ENCODE measurements around the gene KIAA0319L.

Gene KIAA0319L

GRCh38 chr1:35561972-35562680, 4.9 kb upstream of the KIAA0319L start:
- H2AK5ac ChIP-seq (ENCODE audit: low read length, severe bottlenecking), result no peak overlapping the region
- H3K9ac ChIP-seq (ENCODE audit: low read length), result no peak overlapping the region
- no peak overlapping the region for H2BK12ac ChIP-seq (ENCODE audit: low read length in 2 of 2)
- H3K14ac ChIP-seq (ENCODE audit: low read length in 2 of 2), result no peak overlapping the region
- 96% methylated on average over 14 of the region's 15 CpGs for WGBS
- peaks cover 27% of the 10 kb centered on the region for H3K79me1 ChIP-seq (replicated peaks; ENCODE audit: low read length, poor library complexity, severe bottlenecking)
- no peak overlapping the region for H4K8ac ChIP-seq (ENCODE audit: low read length)
- H3K36me3 ChIP-seq (ENCODE audit: control insufficient read depth in 1 of 2, insufficient read depth in 2 of 2, low read depth in 1 of 2, low read length in 2 of 2), result peaks cover 64 to 69% of the 10 kb centered on the region in 2 experiments
- H3K27me3 ChIP-seq (ENCODE audit: control insufficient read depth in 1 of 2, insufficient read depth in 1 of 2, low read length in 2 of 2), result no peaks in the 10 kb centered on the region
- no peak overlapping the region for H3K4me3 ChIP-seq (ENCODE audit: insufficient read depth in 1 of 2, low read depth in 1 of 2, low read length in 2 of 2)
- no peak overlapping the region for H3K4ac ChIP-seq (ENCODE audit: low read depth in 1 of 2, low read length in 2 of 2)
- no peak for DNase-seq
- no peak overlapping the region for H2BK15ac ChIP-seq (ENCODE audit: low read depth, poor library complexity, severe bottlenecking)
- H2BK5ac ChIP-seq (ENCODE audit: low read depth, low read length, poor library complexity, severe bottlenecking), result no peak overlapping the region
- H3K18ac ChIP-seq (ENCODE audit: low read depth in 1 of 2, low read length in 2 of 2), result no peak overlapping the region
- no peak overlapping the region for H2BK120ac ChIP-seq (ENCODE audit: low read depth, low read length)
- no peak overlapping the region for H3K23ac ChIP-seq (ENCODE audit: low read length in 2 of 2)
- no peak overlapping the region for H3K27ac ChIP-seq (ENCODE audit: low read length, poor library complexity, severe bottlenecking)
- peaks cover 23% of the 10 kb centered on the region for H3K4me1 ChIP-seq (ENCODE audit: control insufficient read depth, insufficient read depth, low read depth, low read length)
- no peaks in the 10 kb centered on the region for H3K9me3 ChIP-seq (ENCODE audit: control insufficient read depth, low read length)
- no peak overlapping the region for H4K91ac ChIP-seq (ENCODE audit: low read length)
- no peak overlapping the region for H2AFZ ChIP-seq (ENCODE audit: low read depth, low read length)
- H3K4me2 ChIP-seq (ENCODE audit: low read length, poor library complexity, severe bottlenecking), result no peak overlapping the region

DNA sequence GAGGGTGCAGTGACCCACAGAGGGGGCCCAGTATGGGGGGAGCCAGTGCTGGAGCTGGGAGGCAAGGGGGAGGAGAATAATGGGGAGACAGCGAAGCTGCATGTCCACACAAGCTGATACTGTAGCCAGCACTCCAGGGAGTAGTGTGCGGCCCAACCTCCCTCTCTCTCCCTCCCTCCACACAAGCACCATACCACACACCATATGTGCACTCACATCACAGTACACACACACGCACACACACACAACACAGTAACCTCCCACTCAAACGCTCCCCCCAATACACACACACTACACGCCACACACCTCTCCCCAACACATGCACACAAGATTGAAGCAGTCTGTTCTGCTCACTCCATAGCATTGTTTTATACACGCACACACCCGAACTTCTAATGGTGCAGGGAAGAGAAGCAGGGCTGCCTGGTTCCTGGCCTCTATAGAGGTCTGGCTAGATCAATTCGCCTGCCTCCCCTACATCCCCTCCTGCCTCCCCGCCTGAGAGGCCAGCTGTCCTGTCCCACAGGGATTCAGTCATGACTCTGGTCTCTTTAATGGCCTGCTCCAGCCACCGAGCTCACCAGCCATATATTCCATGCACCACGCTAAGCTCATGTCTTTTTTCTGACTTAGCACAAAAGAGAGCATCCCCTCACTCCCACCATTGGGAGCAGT, 4.2 kb upstream of the KIAA0319L start:
- Histone ChIP-seq H3K9ac (ENCODE audit: low read length) (no peak overlapping the region), H3K9me3 (ENCODE audit: control insufficient read depth, low read length) (no peaks in the 10 kb centered on the region), H3K36me3 (ENCODE audit: control insufficient read depth in 1 of 2, insufficient read depth in 2 of 2, low read depth in 1 of 2, low read length in 2 of 2) (peaks cover 58 to 62% of the 10 kb centered on the region in 2 experiments), H3K14ac (ENCODE audit: low read length in 2 of 2) (no peak overlapping the region), H4K8ac (ENCODE audit: low read length) (no peak overlapping the region), H3K4me1 (ENCODE audit: control insufficient read depth, insufficient read depth, low read depth, low read length) (peaks cover 23% of the 10 kb centered on the region), H2BK15ac (ENCODE audit: low read depth, poor library complexity, severe bottlenecking) (no peak overlapping the region), H2AK5ac (ENCODE audit: low read length, severe bottlenecking) (no peak overlapping the region), H4K91ac (ENCODE audit: low read length) (no peak overlapping the region), H3K23ac (ENCODE audit: low read length in 2 of 2) (no peak overlapping the region), H2BK5ac (ENCODE audit: low read depth, low read length, poor library complexity, severe bottlenecking) (no peak overlapping the region), H3K27ac (ENCODE audit: low read length, poor library complexity, severe bottlenecking) (no peak overlapping the region), H2BK12ac (ENCODE audit: low read length in 2 of 2) (no peak overlapping the region), H2AFZ (ENCODE audit: low read depth, low read length) (no peak overlapping the region), H2BK120ac (ENCODE audit: low read depth, low read length) (no peak overlapping the region), H3K18ac (ENCODE audit: low read depth in 1 of 2, low read length in 2 of 2) (no peak overlapping the region), H3K27me3 (ENCODE audit: control insufficient read depth in 1 of 2, insufficient read depth in 1 of 2, low read length in 2 of 2) (no peaks in the 10 kb centered on the region), H3K4ac (ENCODE audit: low read depth in 1 of 2, low read length in 2 of 2) (no peak overlapping the region), H3K4me2 (ENCODE audit: low read length, poor library complexity, severe bottlenecking) (no peak overlapping the region), H3K79me1 (replicated peaks; ENCODE audit: low read length, poor library complexity, severe bottlenecking) (peaks cover 27% of the 10 kb centered on the region), H3K4me3 (ENCODE audit: insufficient read depth in 1 of 2, low read depth in 1 of 2, low read length in 2 of 2) (no peak overlapping the region)
- WGBS, result 90% methylated on average over 10 of the region's 11 CpGs
- no peak for DNase-seq

DNA sequence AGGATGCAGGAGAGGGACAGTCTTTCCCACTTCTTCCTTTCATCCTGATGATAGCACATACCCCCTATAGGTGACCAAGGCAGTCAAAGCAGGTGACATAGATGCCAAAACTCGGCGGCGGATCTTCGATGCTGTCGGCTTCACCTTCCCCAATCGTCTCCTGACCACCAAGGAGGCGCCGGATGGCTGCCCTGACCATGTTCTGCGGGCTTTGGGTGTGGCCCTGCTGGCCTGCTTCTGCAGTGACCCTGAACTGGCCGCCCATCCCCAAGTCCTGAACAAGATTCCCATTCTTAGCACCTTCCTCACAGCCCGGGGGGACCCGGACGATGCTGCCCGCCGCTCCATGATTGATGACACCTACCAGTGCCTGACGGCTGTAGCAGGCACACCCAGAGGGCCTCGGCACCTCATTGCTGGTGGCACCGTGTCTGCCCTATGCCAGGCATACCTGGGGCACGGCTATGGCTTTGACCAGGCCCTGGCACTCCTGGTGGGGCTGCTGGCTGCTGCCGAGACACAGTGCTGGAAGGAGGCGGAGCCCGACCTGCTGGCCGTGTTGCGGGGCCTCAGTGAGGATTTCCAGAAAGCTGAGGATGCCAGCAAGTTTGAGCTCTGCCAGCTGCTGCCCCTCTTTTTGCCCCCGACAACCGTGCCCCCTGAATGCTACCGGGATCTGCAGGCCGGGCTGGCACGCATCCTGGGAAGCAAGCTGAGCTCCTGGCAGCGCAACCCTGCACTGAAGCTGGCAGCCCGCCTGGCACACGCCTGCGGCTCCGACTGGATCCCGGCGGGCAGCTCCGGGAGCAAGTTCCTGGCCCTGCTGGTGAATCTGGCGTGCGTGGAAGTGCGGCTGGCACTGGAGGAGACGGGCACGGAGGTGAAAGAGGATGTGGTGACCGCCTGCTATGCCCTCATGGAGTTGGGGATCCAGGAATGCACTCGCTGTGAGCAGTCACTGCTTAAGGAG, 3.3 kb upstream of the KIAA0319L start:
- Histone ChIP-seq H3K27ac (ENCODE audit: low read length, poor library complexity, severe bottlenecking) (no peak overlapping the region), H3K23ac (ENCODE audit: low read length in 2 of 2) (no peak overlapping the region), H3K27me3 (ENCODE audit: control insufficient read depth in 1 of 2, insufficient read depth in 1 of 2, low read length in 2 of 2) (no peaks in the 10 kb centered on the region), H3K4me1 (ENCODE audit: control insufficient read depth, insufficient read depth, low read depth, low read length) (peaks cover 23% of the 10 kb centered on the region), H4K91ac (ENCODE audit: low read length) (no peak overlapping the region), H2BK5ac (ENCODE audit: low read depth, low read length, poor library complexity, severe bottlenecking) (no peak overlapping the region), H3K4me3 (ENCODE audit: insufficient read depth in 1 of 2, low read depth in 1 of 2, low read length in 2 of 2) (no peak overlapping the region), H2AFZ (ENCODE audit: low read depth, low read length) (no peak overlapping the region), H2BK120ac (ENCODE audit: low read depth, low read length) (no peak overlapping the region), H2BK12ac (ENCODE audit: low read length in 2 of 2) (no peak overlapping the region), H3K14ac (ENCODE audit: low read length in 2 of 2) (no peak overlapping the region), H3K9me3 (ENCODE audit: control insufficient read depth, low read length) (no peaks in the 10 kb centered on the region), H3K4ac (ENCODE audit: low read depth in 1 of 2, low read length in 2 of 2) (no peak overlapping the region), H3K18ac (ENCODE audit: low read depth in 1 of 2, low read length in 2 of 2) (no peak overlapping the region), H3K36me3 (ENCODE audit: control insufficient read depth in 1 of 2, insufficient read depth in 2 of 2, low read depth in 1 of 2, low read length in 2 of 2) (peaks cover 50 to 54% of the 10 kb centered on the region in 2 experiments), H4K8ac (ENCODE audit: low read length) (no peak overlapping the region), H3K9ac (ENCODE audit: low read length) (no peak overlapping the region), H2BK15ac (ENCODE audit: low read depth, poor library complexity, severe bottlenecking) (no peak overlapping the region), H3K4me2 (ENCODE audit: low read length, poor library complexity, severe bottlenecking) (no peak overlapping the region), H2AK5ac (ENCODE audit: low read length, severe bottlenecking) (no peak overlapping the region), H3K79me1 (replicated peaks; ENCODE audit: low read length, poor library complexity, severe bottlenecking) (peaks cover 25% of the 10 kb centered on the region)
- 95% methylated on average over 44 of the region's 44 CpGs for WGBS
- DNase-seq, result no peak

All from mesenchymal stem cell (in vitro differentiated cells and primary cell).